Neural cell (in vitro differentiated cells): ENCODE data around the gene LY6G5C.

Source experiments
- EP300 ChIP-seq: fragments of 450-650 bp; conservative IDR thresholded peaks from 2 replicates; pipeline ENCODE4 v1.6.1; 2014; ENCODE audit warnings: antibody characterized with exemption, mild to moderate bottlenecking, moderate library complexity; ENCODE audit not compliant: poor library complexity, severe bottlenecking
- EZH2 ChIP-seq: fragments of 200-600, 300-800 bp; shearing (Covaris generic), sonication (generic); IDR thresholded peaks from 2 replicates; pipeline ENCODE4 v1.6.1; 2014; ENCODE audit warnings: antibody characterized with exemption, low read length, borderline replicate concordance, mild to moderate bottlenecking; ENCODE audit not compliant: insufficient read depth, poor library complexity, severe bottlenecking
- POLR2AphosphoS5 ChIP-seq: IDR thresholded peaks from 2 replicates; pipeline ENCODE4 v1.6.1; 2012
- RAD21 ChIP-seq: fragments of 450-650 bp; conservative IDR thresholded peaks from 2 replicates; pipeline ENCODE4 v1.6.1; 2014; ENCODE audit warnings: antibody characterized with exemption, mild to moderate bottlenecking, moderate library complexity
- TAF1 ChIP-seq: IDR thresholded peaks from 2 replicates; pipeline ENCODE4 v1.6.1; 2012; ENCODE audit warnings: low read depth
- TF ChIP-seq, protein P1 (sequence below): fragments of 450-650 bp; IDR thresholded peaks from 2 replicates; pipeline ENCODE4 v1.5.1; 2014; ENCODE audit warnings: antibody characterized with exemption, mild to moderate bottlenecking, moderate library complexity; ENCODE audit not compliant: poor library complexity, severe bottlenecking
- TF ChIP-seq, protein P2 (sequence below): IDR thresholded peaks from 2 replicates; pipeline ENCODE4 v1.6.1; 2012; ENCODE audit warnings: borderline replicate concordance

DNA sequence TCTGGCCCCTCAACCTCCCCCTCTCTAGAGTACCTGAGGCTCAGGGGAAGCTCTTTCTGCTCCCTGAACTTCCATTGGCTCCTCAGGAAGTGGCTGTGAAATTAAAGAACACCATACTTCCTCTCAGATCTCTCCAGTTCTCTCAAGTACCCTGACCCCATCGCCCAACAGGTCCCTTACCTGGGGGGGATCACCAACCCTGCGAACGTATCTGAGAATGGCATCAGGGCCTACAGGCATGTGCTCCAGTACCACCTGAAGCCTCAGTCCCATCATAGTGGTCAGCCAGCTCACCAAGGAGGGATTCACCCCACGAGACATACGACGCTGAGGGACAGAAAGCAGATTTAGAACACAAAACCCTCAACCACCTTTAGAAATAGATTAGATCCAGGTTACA, 40.3 kb downstream of the LY6G5C start:
- TF ChIP-seq, protein P1, sequence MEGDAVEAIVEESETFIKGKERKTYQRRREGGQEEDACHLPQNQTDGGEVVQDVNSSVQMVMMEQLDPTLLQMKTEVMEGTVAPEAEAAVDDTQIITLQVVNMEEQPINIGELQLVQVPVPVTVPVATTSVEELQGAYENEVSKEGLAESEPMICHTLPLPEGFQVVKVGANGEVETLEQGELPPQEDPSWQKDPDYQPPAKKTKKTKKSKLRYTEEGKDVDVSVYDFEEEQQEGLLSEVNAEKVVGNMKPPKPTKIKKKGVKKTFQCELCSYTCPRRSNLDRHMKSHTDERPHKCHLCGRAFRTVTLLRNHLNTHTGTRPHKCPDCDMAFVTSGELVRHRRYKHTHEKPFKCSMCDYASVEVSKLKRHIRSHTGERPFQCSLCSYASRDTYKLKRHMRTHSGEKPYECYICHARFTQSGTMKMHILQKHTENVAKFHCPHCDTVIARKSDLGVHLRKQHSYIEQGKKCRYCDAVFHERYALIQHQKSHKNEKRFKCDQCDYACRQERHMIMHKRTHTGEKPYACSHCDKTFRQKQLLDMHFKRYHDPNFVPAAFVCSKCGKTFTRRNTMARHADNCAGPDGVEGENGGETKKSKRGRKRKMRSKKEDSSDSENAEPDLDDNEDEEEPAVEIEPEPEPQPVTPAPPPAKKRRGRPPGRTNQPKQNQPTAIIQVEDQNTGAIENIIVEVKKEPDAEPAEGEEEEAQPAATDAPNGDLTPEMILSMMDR: no peak
- TF ChIP-seq EP300 (no peak), POLR2AphosphoS5 (no peak), EZH2 (no peak), TAF1 (no peak), RAD21 (no peak)
- TF ChIP-seq, protein P2, sequence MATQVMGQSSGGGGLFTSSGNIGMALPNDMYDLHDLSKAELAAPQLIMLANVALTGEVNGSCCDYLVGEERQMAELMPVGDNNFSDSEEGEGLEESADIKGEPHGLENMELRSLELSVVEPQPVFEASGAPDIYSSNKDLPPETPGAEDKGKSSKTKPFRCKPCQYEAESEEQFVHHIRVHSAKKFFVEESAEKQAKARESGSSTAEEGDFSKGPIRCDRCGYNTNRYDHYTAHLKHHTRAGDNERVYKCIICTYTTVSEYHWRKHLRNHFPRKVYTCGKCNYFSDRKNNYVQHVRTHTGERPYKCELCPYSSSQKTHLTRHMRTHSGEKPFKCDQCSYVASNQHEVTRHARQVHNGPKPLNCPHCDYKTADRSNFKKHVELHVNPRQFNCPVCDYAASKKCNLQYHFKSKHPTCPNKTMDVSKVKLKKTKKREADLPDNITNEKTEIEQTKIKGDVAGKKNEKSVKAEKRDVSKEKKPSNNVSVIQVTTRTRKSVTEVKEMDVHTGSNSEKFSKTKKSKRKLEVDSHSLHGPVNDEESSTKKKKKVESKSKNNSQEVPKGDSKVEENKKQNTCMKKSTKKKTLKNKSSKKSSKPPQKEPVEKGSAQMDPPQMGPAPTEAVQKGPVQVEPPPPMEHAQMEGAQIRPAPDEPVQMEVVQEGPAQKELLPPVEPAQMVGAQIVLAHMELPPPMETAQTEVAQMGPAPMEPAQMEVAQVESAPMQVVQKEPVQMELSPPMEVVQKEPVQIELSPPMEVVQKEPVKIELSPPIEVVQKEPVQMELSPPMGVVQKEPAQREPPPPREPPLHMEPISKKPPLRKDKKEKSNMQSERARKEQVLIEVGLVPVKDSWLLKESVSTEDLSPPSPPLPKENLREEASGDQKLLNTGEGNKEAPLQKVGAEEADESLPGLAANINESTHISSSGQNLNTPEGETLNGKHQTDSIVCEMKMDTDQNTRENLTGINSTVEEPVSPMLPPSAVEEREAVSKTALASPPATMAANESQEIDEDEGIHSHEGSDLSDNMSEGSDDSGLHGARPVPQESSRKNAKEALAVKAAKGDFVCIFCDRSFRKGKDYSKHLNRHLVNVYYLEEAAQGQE: no peak
